WTC11 (cell line): ENCODE results near the gene SDC4. TPM values are rescaled to one million over a fixed set of nuclear protein-coding genes. Genes with fewer than 3 reads are reported as not detected.

Experiments used
- CBFB ChIP-seq: sonication (generic); formaldehyde crosslinking; IDR thresholded peaks from 2 replicates; pipeline ENCODE4 v1.8.1; 2022; ENCODE audit warnings: mild to moderate bottlenecking, low read depth, missing genetic modification reagents
- CREM ChIP-seq: sonication (generic); formaldehyde crosslinking; IDR thresholded peaks from 2 replicates; pipeline ENCODE4 v1.8.1; 2022; ENCODE audit warnings: mild to moderate bottlenecking, missing genetic modification reagents, moderate library complexity
- EMX1 ChIP-seq: fragments of 250-450 bp; sonication (Bioruptor Pico); IDR thresholded peaks from 2 replicates; pipeline ENCODE4 v1.8.0; 2021; ENCODE audit warnings: mild to moderate bottlenecking
- ERG ChIP-seq: fragments of 250-450 bp; sonication (Bioruptor Pico); IDR thresholded peaks from 2 replicates; pipeline ENCODE4 v1.8.0; 2021; ENCODE audit warnings: mild to moderate bottlenecking
- ETV6 ChIP-seq: sonication (generic); formaldehyde crosslinking; IDR thresholded peaks from 2 replicates; pipeline ENCODE4 v1.8.1; 2022; ENCODE audit warnings: mild to moderate bottlenecking, missing genetic modification reagents
- GTF2I ChIP-seq: fragments of 250-450 bp; sonication (Bioruptor Pico); conservative IDR thresholded peaks from 2 replicates; pipeline ENCODE4 v1.4.0; 2021; ENCODE audit warnings: mild to moderate bottlenecking
- JUN ChIP-seq: sonication (generic); formaldehyde crosslinking; IDR thresholded peaks from 2 replicates; pipeline ENCODE4 v1.8.0; 2023; ENCODE audit warnings: mild to moderate bottlenecking, missing genetic modification reagents
- KAT7 ChIP-seq: sonication (generic); formaldehyde crosslinking; IDR thresholded peaks from 2 replicates; pipeline ENCODE4 v1.8.1; 2023; ENCODE audit warnings: missing genetic modification reagents, mild to moderate bottlenecking, borderline replicate concordance
- MYBL2 ChIP-seq: sonication (generic); formaldehyde crosslinking; IDR thresholded peaks from 2 replicates; pipeline ENCODE4 v1.8.1; 2023; ENCODE audit warnings: mild to moderate bottlenecking, moderate library complexity, missing genetic modification reagents
- NFATC4 ChIP-seq: fragments of 250-450 bp; sonication (Bioruptor Pico); IDR thresholded peaks from 2 replicates; pipeline ENCODE4 v1.9.0; 2021; ENCODE audit warnings: mild to moderate bottlenecking
- NFYB ChIP-seq: sonication (generic); formaldehyde crosslinking; conservative IDR thresholded peaks from 2 replicates; pipeline ENCODE4 v1.8.0; 2022; ENCODE audit warnings: low read depth, missing genetic modification reagents
- RELA ChIP-seq: sonication (generic); formaldehyde crosslinking; IDR thresholded peaks from 2 replicates; pipeline ENCODE4 v1.8.1; 2022; ENCODE audit warnings: missing genetic modification reagents, mild to moderate bottlenecking, borderline replicate concordance
- TCF7 ChIP-seq: sonication (generic); formaldehyde crosslinking; IDR thresholded peaks from 2 replicates; pipeline ENCODE4 v1.8.0; 2022; ENCODE audit warnings: mild to moderate bottlenecking, low read depth, missing genetic modification reagents, moderate library complexity
- ZNF232 ChIP-seq: sonication (generic); formaldehyde crosslinking; IDR thresholded peaks from 2 replicates; pipeline ENCODE4 v1.8.0; 2022; ENCODE audit warnings: mild to moderate bottlenecking, missing genetic modification reagents
- ZNF263 ChIP-seq: sonication (generic); formaldehyde crosslinking; IDR thresholded peaks from 2 replicates; pipeline ENCODE4 v1.8.1; 2022; ENCODE audit warnings: low read depth, mild to moderate bottlenecking, moderate library complexity, missing genetic modification reagents
- ZNF396 ChIP-seq: fragments of 250-450 bp; sonication (Bioruptor Pico); IDR thresholded peaks from 2 replicates; pipeline ENCODE4 v1.8.0; 2021; ENCODE audit warnings: mild to moderate bottlenecking, moderate library complexity, borderline replicate concordance
- ZNF425 ChIP-seq: fragments of 250-450 bp; sonication (Bioruptor Pico); conservative IDR thresholded peaks from 2 replicates; pipeline ENCODE4 v1.9.0; 2021; ENCODE audit warnings: mild to moderate bottlenecking
- total RNA-seq: library from RNA; stranded (reverse); gene quantifications from 3 replicates; pipeline ENCODE4 v1.2.3, GENCODE V29; 2021
- TF ChIP-seq, protein P1 (sequence below): sonication (generic); formaldehyde crosslinking; conservative IDR thresholded peaks from 2 replicates; pipeline ENCODE4 v1.8.1; 2023; ENCODE audit warnings: mild to moderate bottlenecking, low read depth, missing genetic modification reagents, moderate library complexity
- TF ChIP-seq, protein P2 (sequence below): sonication (generic); formaldehyde crosslinking; IDR thresholded peaks from 2 replicates; pipeline ENCODE4 v1.8.1; 2022; ENCODE audit warnings: low read depth, missing genetic modification reagents, borderline replicate concordance
- TF ChIP-seq, protein P3 (sequence below): sonication (generic); formaldehyde crosslinking; IDR thresholded peaks from 2 replicates; pipeline ENCODE4 v1.8.0; 2023; ENCODE audit warnings: missing genetic modification reagents
- TF ChIP-seq, protein P4 (sequence below): sonication (generic); formaldehyde crosslinking; IDR thresholded peaks from 2 replicates; pipeline ENCODE4 v1.8.0; 2022; ENCODE audit warnings: mild to moderate bottlenecking, missing genetic modification reagents
- TF ChIP-seq, protein P5 (sequence below): sonication (generic); formaldehyde crosslinking; IDR thresholded peaks from 2 replicates; pipeline ENCODE4 v1.8.1; 2023; ENCODE audit warnings: mild to moderate bottlenecking, missing genetic modification reagents
- TF ChIP-seq, protein P6 (sequence below): fragments of 250-450 bp; sonication (Bioruptor Pico); IDR thresholded peaks from 2 replicates; pipeline ENCODE4 v1.9.0; 2021; ENCODE audit warnings: mild to moderate bottlenecking

Gene SDC4
- total RNA-seq, 1 experiment from 2014 or later = 64.0 TPM

DNA sequence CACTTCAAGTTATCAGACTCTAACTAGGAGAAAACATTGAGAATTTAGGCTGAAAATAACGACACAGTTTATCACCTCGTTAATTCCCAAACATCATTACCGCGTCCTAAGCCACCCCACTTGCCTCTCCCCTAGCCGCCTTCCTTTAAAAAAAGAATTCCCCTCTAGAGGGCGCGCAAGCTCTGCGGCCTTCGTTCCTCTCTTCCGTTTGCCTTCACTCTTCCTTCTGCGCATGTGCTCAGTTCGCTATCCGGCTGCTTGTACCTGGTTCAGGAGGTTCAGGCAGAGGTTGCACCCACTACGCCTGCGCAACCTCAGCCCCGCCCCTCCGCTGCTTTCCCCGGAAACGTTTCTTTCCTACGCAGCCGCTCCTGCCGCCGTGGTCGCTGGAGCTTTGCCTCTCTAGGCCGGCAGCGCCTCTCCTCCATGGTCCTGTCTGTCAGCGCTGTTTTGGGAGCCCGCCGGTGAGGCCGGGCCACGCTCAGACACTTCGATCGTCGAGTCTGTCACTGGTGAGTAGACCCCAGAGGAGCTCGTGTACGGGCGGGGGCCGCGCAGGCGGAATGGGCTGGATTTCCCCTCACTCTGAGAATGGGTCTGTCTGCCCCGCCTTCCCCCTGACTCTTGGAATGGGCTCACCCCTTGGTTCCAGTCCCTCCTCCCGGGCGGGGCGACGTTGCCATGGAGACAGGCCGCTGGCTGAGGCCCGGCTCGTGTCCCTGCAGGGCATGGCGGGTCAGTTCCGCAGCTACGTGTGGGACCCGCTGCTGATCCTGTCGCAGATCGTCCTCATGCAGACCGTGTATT is 14.8 kb upstream of the SDC4 start, which contains the start of gene SYS1 (continued):
- TF ChIP-seq TCF7 (no peak), ZNF263 (CRISPR knock-in tag) (no peak), ZNF232 (peak; percentile 88), NFYB (no peak), RELA (CRISPR knock-in tag) (no peak; the same call in 1 of the 2 replicates), CBFB (CRISPR knock-in tag) (peak; percentile 70; the same call in 1 of the 2 replicates), CREM (peak; percentile 77; the same call in 1 of the 2 replicates), KAT7 (no peak), MYBL2 (CRISPR knock-in tag) (no peak), ZNF396 (CRISPR knock-in tag) (no peak), GTF2I (no peak), JUN (CRISPR knock-in tag) (no peak), ZNF425 (no peak), EMX1 (no peak), ERG (no peak), NFATC4 (no peak), ETV6 (peak; percentile 87)
- TF ChIP-seq, protein P1, sequence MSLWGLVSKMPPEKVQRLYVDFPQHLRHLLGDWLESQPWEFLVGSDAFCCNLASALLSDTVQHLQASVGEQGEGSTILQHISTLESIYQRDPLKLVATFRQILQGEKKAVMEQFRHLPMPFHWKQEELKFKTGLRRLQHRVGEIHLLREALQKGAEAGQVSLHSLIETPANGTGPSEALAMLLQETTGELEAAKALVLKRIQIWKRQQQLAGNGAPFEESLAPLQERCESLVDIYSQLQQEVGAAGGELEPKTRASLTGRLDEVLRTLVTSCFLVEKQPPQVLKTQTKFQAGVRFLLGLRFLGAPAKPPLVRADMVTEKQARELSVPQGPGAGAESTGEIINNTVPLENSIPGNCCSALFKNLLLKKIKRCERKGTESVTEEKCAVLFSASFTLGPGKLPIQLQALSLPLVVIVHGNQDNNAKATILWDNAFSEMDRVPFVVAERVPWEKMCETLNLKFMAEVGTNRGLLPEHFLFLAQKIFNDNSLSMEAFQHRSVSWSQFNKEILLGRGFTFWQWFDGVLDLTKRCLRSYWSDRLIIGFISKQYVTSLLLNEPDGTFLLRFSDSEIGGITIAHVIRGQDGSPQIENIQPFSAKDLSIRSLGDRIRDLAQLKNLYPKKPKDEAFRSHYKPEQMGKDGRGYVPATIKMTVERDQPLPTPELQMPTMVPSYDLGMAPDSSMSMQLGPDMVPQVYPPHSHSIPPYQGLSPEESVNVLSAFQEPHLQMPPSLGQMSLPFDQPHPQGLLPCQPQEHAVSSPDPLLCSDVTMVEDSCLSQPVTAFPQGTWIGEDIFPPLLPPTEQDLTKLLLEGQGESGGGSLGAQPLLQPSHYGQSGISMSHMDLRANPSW (CRISPR knock-in tag) = no peak
- TF ChIP-seq, protein P2, sequence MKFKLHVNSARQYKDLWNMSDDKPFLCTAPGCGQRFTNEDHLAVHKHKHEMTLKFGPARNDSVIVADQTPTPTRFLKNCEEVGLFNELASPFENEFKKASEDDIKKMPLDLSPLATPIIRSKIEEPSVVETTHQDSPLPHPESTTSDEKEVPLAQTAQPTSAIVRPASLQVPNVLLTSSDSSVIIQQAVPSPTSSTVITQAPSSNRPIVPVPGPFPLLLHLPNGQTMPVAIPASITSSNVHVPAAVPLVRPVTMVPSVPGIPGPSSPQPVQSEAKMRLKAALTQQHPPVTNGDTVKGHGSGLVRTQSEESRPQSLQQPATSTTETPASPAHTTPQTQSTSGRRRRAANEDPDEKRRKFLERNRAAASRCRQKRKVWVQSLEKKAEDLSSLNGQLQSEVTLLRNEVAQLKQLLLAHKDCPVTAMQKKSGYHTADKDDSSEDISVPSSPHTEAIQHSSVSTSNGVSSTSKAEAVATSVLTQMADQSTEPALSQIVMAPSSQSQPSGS = no peak
- TF ChIP-seq, protein P3, sequence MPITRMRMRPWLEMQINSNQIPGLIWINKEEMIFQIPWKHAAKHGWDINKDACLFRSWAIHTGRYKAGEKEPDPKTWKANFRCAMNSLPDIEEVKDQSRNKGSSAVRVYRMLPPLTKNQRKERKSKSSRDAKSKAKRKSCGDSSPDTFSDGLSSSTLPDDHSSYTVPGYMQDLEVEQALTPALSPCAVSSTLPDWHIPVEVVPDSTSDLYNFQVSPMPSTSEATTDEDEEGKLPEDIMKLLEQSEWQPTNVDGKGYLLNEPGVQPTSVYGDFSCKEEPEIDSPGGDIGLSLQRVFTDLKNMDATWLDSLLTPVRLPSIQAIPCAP (CRISPR knock-in tag) = no peak
- TF ChIP-seq, protein P4, sequence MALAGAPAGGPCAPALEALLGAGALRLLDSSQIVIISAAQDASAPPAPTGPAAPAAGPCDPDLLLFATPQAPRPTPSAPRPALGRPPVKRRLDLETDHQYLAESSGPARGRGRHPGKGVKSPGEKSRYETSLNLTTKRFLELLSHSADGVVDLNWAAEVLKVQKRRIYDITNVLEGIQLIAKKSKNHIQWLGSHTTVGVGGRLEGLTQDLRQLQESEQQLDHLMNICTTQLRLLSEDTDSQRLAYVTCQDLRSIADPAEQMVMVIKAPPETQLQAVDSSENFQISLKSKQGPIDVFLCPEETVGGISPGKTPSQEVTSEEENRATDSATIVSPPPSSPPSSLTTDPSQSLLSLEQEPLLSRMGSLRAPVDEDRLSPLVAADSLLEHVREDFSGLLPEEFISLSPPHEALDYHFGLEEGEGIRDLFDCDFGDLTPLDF (CRISPR knock-in tag) = no peak
- TF ChIP-seq, protein P5, sequence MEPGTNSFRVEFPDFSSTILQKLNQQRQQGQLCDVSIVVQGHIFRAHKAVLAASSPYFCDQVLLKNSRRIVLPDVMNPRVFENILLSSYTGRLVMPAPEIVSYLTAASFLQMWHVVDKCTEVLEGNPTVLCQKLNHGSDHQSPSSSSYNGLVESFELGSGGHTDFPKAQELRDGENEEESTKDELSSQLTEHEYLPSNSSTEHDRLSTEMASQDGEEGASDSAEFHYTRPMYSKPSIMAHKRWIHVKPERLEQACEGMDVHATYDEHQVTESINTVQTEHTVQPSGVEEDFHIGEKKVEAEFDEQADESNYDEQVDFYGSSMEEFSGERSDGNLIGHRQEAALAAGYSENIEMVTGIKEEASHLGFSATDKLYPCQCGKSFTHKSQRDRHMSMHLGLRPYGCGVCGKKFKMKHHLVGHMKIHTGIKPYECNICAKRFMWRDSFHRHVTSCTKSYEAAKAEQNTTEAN = no peak
- TF ChIP-seq, protein P6, sequence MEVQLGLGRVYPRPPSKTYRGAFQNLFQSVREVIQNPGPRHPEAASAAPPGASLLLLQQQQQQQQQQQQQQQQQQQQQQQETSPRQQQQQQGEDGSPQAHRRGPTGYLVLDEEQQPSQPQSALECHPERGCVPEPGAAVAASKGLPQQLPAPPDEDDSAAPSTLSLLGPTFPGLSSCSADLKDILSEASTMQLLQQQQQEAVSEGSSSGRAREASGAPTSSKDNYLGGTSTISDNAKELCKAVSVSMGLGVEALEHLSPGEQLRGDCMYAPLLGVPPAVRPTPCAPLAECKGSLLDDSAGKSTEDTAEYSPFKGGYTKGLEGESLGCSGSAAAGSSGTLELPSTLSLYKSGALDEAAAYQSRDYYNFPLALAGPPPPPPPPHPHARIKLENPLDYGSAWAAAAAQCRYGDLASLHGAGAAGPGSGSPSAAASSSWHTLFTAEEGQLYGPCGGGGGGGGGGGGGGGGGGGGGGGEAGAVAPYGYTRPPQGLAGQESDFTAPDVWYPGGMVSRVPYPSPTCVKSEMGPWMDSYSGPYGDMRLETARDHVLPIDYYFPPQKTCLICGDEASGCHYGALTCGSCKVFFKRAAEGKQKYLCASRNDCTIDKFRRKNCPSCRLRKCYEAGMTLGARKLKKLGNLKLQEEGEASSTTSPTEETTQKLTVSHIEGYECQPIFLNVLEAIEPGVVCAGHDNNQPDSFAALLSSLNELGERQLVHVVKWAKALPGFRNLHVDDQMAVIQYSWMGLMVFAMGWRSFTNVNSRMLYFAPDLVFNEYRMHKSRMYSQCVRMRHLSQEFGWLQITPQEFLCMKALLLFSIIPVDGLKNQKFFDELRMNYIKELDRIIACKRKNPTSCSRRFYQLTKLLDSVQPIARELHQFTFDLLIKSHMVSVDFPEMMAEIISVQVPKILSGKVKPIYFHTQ (CRISPR knock-in tag) = no peak
